Activated naive CD4-positive, alpha-beta T cell treated with anti-CD3 and anti-CD28 coated beads, Interleukin-2, amount 50 U/mL, for 72 hours (primary cell): ENCODE results near the gene CSPG4. TPM values are rescaled to one million over a fixed set of nuclear protein-coding genes. Genes with fewer than 3 reads are reported as not detected.
"Not testable (repeated sequence)": the region's sequence is repeated elsewhere in the genome, so short reads cannot be mapped to it uniquely, and the experiment has no call there.

Experiments
- ATAC-seq, 2 donors: fragments of 150-1000 bp; cut with Tn5 transposase; 2 replicates each; pipeline ENCODE4 v1.10.0; 2021; ENCODE audit warnings: mild to moderate bottlenecking in 2 of 2, moderate library complexity in 2 of 2
- DNase-seq, 2 donors: peaks; one replicate each; pipeline ENCODE4 v3.0.0; 2021 to 2022; ENCODE audit warnings: low spot score in 2 of 2
- H3K27ac Mint-ChIP-seq, 2 donors: one replicate each; pipeline ENCODE4 v1.8.0; 2022; ENCODE audit warnings: mild to moderate bottlenecking in 2 of 2, mixed read lengths in 2 of 2
- H3K36me3 Mint-ChIP-seq, 2 donors: one replicate each; pipeline ENCODE4 v1.8.0; 2022; ENCODE audit warnings: mixed read lengths in 2 of 2
- H3K9me3 Mint-ChIP-seq, 2 donors: one replicate each; pipeline ENCODE4 v1.8.0; 2022; ENCODE audit warnings: mixed read lengths in 2 of 2
- total RNA-seq, 2 donors: library from RNA; stranded (reverse); gene quantifications; one replicate each; pipeline ENCODE4 v1.2.3, GENCODE V29; 2022

Gene CSPG4
- total RNA-seq, 2 donors from 2014 or later: not detected

DNA sequence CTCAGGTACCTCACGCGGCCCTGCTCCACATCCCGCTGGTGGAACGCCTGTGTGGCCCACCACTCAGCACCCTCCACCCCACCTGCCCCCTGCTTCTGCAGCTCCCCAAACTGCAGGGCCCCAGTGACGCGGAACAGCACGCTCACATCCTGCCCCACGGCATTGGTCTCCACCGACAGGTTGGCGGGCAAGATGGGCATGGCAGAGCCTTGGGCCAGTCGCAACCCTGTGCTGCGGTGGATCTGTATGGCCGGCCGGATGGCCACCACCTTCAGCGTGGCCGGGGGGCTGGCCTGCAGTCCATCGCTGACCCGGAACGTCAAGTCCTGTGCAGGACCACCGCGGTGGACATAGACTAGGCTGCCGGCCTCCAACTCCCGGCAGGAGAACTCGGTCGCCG lies 23.8 kb downstream of the CSPG4 start:
- H3K27ac Mint-ChIP-seq: no peak overlapping the region
- DNase-seq (no peak), ATAC-seq (no peak)
- H3K36me3 Mint-ChIP-seq: no peaks in the 10 kb centered on the region
- H3K9me3 Mint-ChIP-seq: no peaks in the 10 kb centered on the region

DNA sequence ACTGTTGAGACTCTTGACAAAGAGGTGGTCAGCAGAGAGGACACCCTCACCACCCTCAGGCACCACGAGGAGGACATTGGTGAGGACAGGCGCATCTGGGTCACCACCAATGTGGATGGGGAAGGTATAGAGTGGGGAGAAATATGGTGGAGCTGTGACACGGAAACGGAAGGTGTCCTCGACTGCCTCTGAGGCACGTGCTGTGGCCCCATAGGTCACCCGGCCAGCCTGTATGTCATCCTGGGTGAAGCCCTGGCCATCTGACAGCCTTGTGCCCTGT lies 24.4 kb downstream of the CSPG4 start:
- H3K9me3 Mint-ChIP-seq: no peaks in the 10 kb centered on the region
- ATAC-seq: no peak
- no peak overlapping the region for H3K27ac Mint-ChIP-seq
- no peak for DNase-seq
- H3K36me3 Mint-ChIP-seq: no peaks in the 10 kb centered on the region

DNA sequence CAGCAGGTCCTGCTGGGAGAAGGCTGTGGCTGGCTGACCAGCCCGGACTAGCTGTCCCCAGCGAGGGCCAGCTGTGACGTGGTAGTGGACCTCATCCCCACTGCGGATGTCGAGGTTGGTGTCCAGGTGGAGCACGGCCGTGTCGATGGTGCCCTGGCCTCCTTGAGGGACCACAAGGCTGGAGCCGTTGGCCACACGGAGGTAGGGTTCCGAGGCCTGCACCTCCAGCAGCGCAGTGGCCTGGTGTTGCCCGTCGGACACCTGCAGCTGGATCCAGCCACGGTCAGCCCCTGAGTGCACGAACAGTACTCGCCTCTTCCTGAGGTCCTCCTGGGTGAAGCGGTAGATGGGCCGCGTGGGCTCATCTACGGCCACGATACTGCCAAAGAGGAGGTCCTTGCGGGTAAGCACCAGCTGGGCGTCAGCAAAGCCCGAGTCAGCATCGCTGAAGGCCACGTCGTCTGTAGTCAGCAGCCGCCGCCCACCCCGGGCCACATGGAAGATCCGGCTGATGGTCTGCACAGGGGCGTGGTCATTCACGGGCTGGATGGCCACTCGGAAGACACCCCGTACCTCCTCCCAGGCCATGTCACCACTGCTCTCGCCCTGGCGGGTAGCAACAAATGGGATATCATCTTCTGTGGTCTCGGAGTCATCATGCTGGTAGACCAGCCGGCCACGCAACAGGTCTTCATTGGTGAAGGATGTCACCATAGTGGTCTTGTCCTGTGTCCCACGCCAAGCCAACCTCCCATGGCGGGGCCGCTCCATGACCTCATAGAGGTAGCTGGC lies 25.0 kb downstream of the CSPG4 start:
- ATAC-seq: no peak
- Mint-ChIP-seq H3K9me3 (no peaks in the 10 kb centered on the region), H3K36me3 (no peaks in the 10 kb centered on the region), H3K27ac (no peak overlapping the region)
- no peak for DNase-seq

DNA sequence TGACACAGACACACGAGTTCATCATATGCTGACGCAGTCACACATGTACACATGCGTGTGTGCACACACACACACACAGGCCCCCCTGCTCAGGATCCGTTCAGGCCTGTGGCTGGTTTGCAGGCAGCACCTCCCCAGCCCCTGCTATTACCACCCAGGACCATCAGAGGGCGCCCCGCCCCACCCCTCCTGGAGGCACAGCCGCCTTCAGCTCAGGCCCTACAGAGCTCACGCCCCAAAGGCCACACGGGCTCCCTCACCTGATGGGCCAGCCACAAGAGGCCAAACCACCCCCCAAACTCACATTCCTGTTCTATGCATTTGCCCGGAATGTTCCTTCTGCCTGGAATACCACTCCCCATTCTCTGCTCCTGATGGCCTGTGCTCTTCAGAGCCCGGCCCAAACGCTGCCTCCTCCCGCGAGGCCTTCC lies 26.4 kb downstream of the CSPG4 start:
- not testable (repeated sequence) for H3K36me3 Mint-ChIP-seq, H3K9me3 Mint-ChIP-seq, H3K27ac Mint-ChIP-seq
- DNase-seq (peak; percentile 70 to 95), ATAC-seq (peak; percentile 75 to 80)

DNA sequence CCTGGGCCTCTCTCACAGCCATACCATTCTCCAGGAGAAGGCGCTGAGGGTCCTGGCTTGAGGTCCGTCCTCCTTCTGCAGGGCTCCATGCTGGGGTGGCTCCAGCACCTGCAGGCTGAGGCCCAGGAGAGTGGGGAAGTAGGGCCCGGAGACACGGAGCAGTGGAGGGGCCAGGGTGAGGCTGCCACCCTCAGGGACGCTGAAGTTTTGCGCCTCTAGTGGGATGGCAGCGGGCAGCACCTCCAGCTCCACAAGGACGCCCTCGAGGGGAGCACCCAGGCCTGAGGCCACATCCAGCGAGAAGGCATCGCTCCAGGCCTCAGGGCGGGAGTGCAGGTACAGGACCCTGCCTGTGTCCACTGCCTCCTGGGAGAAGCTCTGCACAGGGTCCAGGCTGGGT lies 27.5 kb downstream of the CSPG4 start:
- H3K27ac Mint-ChIP-seq: no peak overlapping the region
- DNase-seq (no peak), ATAC-seq (no peak)
- no peaks in the 10 kb centered on the region for H3K36me3 Mint-ChIP-seq
- no peaks in the 10 kb centered on the region for H3K9me3 Mint-ChIP-seq

DNA sequence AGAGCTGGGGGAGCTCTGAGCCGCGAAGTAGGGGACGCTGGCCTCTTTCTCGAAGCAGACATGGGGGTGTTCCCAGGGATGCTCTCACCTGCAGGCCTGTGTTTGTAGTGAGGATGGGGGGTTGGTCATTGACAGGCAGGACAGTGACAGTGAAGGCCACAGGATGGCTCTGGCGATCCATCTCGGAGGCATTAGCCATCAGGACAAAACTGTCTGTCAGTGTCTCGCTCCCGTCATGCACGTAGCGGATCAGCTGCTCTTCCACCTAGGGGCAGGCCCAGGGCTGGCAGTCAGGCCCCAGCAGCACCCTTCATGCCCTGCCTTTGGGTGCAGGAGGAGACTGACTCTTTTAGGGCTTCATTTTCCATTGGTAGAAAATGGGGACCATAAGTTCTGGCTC lies 28.0 kb downstream of the CSPG4 start:
- Mint-ChIP-seq H3K36me3 (no peaks in the 10 kb centered on the region), H3K9me3 (no peaks in the 10 kb centered on the region), H3K27ac (no peak overlapping the region)
- DNase-seq (no peak), ATAC-seq (no peak)

DNA sequence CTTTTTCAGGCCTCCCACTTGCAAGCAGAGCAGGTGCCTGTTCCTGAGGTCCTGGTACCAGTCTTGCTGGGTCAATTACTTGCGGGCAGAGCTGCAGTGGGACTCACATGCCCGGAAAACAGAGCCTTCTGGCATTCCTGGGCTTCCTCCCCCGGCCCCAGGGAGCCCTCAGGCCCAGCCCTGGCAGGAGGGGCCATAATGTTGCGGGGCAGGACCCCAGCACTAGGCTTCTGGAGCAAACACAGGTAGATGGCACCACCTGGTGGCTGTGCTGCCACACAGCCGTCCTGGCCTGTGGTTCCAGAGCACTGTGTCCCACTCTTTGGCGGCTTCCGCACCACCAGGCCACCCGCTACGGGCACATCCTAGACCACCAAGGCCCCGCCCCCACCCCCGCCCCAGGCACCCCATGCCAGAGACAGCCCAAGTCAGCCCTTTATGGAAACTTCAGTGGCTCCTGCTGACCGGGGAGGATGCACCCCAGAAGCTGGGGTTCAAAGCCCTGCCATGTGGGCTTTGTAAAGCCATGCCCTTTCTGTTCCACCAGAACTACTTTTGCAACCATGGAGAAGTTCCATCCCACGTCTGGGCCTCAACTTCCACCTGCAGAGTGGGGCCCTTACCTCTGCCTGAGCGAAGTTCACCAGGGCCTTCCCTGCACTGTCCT lies 28.9 kb downstream of the CSPG4 start:
- peak; percentile 67 to 78 for DNase-seq
- H3K27ac Mint-ChIP-seq, H3K9me3 Mint-ChIP-seq, H3K36me3 Mint-ChIP-seq: not testable (repeated sequence)
- ATAC-seq: peak; percentile 86 to 91

DNA sequence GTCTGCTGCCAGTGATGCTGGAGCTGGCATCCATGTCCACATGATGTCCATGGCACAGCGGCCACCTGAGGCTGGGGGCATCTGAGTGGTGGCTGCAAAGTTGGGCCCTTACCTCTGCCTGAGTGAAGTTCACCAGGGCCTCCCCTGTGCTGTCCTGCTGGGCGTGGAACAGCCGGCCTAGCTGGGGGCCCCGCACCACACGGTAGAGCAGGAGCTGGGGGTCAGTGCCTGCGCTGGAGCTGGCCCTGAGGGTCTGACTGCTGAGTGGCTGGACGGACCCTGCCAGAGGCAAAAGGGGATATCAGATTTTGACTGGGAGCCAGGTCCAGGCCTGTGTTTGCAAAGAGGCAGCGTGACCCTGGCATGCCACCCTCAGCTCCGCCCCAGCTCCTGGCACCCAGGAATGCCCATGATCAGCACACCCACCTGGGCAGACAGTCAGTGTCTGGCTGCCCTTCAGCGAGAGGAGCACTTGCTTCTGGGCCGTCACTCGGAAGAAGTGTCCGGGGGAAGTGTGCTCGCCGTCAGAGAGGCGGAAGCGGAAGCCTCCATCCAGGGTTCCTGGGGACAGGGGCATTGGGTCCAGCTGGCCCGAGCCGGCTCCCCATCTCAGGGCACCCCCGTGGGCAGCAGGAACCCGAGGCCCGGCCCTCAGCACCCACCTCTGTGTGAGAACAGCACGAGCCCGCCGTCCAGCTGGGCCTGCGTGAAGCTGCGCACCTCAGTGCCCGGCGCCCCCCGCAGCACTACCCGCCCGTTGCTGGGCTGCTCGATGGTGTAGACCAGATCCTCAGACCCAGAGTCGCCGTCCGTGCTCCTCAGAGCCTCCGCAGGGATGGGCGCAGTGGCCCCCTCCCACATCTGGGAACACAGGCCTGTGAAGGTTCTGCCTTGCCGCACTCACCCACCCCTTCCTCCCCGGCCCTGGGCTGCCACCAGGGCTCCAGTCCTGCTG lies 30.2 kb downstream of the CSPG4 start:
- H3K27ac Mint-ChIP-seq: peak overlapping the region in 1 of 2 donors; percentile 24
- ATAC-seq (no peak), DNase-seq (no peak)
- no peaks in the 10 kb centered on the region for H3K36me3 Mint-ChIP-seq
- H3K9me3 Mint-ChIP-seq: no peaks in the 10 kb centered on the region

DNA sequence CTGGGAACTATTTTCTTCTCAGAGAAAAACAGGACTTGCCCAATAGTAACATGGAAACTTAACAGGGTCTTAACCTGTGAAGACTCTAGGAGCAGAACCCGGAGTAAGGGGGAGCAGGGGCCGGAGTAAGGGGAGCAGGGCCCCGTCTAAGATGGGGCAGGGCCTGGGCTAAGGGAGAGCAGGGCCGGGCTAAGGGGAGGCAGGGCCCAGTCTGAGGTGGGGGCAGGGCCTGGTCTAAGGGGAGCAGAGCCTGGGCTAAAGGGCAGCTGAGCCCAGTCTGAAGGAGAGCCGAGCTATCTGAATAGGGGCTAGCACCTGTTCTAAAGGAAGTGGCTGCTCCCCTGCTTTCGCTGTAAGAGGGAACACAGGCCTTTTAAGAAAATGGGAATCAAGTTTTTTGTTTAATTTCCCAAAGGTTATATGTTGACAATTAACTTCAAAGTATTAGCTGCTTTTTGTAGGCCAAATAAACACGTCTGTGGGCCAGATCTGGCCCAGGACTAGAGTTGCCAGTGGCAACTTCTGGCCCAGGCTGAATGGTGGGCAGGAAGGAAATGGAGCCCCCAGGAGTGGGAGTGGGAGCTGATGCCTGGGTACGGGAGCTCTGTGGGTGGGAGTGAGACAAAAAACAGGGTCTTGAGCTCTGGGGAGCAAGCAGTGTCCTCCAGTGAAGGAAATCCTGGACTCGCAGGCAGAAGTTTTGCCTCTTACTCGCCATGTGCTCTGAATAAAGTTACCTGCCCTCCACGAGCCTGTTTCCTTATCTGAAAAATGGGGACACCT lies 32.5 kb downstream of the CSPG4 start:
- no peaks in the 10 kb centered on the region for H3K9me3 Mint-ChIP-seq
- no peaks in the 10 kb centered on the region for H3K36me3 Mint-ChIP-seq
- ATAC-seq: no peak
- DNase-seq: no peak
- no peak overlapping the region for H3K27ac Mint-ChIP-seq

DNA sequence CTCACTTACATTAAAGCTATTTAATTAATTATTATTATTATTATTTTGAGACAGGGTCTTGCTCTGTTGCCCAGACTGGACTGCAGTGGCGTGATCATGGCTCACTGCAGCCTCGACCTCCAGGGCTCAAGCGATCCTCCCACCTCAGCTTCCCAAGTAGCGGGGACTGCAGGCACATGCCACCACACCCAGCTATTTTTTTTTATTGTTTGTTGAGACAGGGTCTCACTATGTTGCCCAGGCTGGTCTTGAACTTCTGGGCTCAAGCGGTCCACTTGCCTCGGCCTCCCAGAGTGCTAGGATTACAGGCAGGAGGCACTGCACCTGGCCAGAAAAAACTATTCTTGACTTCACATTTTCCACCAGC lies 34.3 kb downstream of the CSPG4 start:
- H3K36me3 Mint-ChIP-seq, H3K9me3 Mint-ChIP-seq, DNase-seq, ATAC-seq: not testable (repeated sequence)
- H3K27ac Mint-ChIP-seq: peak overlapping the region in 1 of 2 donors; percentile 22

DNA sequence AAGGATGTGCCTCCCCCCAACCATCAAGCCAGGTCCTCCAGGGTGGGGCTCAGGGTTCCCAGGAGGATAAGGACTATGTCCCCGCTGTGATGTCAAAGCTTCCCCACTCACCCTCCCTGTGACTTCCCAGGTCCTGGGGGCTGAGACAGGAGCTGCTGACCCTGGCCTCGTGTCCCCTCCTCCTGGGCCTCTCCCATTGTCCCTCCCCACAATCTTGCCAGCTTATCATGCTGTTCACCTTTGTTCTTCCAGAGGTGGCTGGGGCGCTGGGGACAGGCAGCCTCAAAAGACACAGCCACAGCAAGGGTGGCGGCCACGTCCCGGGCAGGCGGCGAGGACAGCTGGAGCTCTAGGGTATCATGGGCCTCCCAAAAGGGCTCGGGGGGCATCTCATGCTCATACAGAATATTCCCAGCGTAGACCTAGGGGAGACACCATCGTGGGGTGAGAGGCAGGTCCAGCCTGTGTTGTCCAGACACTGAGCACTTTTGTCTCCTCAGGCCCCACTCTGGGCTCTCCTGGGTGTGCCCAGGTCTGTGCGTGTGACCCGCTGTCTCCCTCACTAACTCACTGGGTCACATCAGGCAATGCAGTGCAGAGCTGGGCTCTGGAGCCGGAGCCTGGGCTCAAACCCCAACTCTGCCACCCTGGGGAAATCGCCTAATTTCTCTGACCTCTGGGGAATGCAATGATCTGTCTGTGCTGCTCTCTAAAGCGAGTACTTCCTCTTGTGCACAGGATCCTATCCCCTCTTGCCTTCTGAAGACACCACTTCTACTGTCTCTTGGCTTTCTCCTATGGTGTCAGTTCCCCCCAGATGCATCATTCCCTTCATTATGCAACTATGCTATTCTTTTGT lies 35.0 kb downstream of the CSPG4 start:
- H3K9me3 Mint-ChIP-seq: no peaks in the 10 kb centered on the region
- no peak for DNase-seq
- no peak for ATAC-seq
- H3K27ac Mint-ChIP-seq: no peak overlapping the region
- H3K36me3 Mint-ChIP-seq: no peaks in the 10 kb centered on the region

DNA sequence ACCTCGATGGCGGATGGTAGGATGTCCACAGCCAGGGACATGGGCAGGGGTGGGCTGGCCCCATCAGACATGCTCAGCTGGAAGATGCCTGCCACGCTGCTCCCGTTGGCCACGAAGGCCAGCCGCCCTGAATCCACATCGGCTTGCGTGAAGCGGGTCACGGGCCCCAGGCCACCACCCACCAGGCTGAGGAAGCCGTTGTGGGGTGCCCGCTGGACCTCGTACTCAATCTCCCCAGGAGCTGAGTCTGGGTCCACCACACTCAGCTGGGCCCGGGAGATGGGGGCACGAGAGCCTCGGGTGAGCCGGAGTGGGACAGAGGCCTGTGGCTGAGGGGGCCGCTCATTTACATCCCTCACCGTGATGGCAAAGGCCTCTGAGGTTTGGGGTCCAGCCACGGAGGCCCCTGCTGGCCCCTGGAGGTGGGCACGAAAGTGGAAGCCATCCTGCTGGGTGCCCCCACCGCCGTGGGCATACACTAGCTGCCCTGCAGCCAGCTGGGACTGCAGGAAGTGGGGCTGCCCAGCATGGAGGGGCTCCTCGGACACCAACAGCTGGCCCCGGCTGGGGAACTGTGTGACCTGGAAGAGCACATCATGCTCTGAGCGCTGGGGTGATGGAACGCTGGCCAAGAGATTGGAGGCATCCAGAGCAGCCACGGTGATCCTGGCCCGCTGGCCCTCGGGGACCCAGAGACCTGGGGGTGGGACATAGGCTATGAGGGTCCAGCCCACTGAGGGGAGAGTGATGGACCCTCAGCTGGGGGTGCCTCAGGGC lies 35.8 kb downstream of the CSPG4 start:
- ATAC-seq (no peak), DNase-seq (no peak)
- Mint-ChIP-seq H3K36me3 (no peaks in the 10 kb centered on the region), H3K27ac (no peak overlapping the region), H3K9me3 (no peaks in the 10 kb centered on the region)

DNA sequence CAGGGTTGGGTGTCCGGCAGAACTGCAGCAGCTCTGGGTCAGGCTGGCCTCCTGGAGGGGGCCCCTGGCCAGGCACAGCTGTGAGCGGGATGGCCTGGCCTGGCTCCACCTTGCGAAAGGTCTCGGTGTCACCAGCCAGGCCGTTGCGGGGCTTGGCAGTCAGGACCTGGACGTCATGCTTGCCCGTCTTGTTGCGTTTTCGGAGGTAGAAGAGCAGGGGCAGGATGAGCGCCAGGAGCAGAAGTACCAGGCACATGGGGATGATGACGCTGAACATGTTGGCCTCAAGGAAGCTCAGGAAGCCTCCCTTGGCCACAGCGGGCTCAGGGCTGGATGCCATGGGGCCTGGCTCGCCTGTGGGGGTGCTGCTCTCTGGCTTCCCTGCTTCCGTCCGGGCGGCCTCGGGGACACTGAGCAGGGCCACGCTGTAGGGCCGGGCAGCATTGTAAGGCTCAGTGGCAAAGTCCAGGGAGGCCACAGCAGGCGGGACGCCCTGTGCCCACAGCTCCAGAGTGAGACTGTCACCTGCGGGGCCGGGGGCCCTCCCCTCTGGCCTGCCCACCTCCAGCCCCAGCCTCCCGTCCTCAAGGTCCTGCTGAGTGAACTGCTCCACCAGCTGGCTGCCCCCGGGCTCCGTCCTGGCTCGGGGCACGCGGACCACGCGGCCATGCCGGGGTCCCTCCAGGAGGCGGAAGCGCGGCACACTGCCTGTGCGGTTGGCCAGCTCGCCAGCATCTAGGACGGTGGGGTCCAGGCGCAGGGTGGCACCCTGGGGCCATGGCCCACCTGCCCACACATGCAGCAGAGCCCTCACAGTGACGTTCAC lies 36.9 kb downstream of the CSPG4 start:
- DNase-seq (no peak), ATAC-seq (peak in 1 of 2 donors; percentile 9)
- Mint-ChIP-seq H3K27ac (no peak overlapping the region), H3K9me3 (no peaks in the 10 kb centered on the region), H3K36me3 (no peaks in the 10 kb centered on the region)

DNA sequence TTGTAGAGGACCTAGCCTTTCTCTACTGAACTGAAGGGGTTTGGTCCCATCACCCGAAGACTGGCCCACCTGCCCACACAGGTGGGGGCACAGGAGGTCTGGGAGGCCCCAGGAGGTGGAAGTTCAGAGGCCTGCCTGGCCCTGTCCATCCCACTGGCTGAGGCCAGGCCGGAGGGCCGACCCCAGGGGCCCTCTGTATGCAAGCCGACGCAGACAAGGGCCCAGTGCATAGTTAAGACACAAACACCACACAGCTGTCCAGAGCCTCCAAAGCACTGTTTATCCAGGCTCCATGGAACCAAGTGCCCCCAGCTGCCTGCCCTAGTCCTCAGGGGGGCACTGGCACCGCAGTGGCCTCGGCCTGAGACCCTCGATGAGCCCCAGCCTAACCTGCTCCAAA lies 38.3 kb downstream of the CSPG4 start:
- ATAC-seq (no peak), DNase-seq (no peak)
- no peaks in the 10 kb centered on the region for H3K36me3 Mint-ChIP-seq
- H3K27ac Mint-ChIP-seq: peak overlapping the region in 1 of 2 donors; percentile 55
- no peaks in the 10 kb centered on the region for H3K9me3 Mint-ChIP-seq
